HG03175 (cell line): ENCODE data around the gene BAD.
A peak's percentile ranks its signal among the peaks of the same experiment; 100 is the strongest.
"Not testable (repeated sequence)": the region's sequence is repeated elsewhere in the genome, so short reads cannot be mapped to it uniquely, and the experiment has no call there.

ENCODE experiments used
- ATAC-seq: cut with Tn5 transposase; IDR thresholded peaks from one replicate; pipeline ENCODE4 v1.9.1; 2021; ENCODE audit warnings: mild to moderate bottlenecking, moderate library complexity; ENCODE audit not compliant: unreplicated experiment

BAD gene

DNA sequence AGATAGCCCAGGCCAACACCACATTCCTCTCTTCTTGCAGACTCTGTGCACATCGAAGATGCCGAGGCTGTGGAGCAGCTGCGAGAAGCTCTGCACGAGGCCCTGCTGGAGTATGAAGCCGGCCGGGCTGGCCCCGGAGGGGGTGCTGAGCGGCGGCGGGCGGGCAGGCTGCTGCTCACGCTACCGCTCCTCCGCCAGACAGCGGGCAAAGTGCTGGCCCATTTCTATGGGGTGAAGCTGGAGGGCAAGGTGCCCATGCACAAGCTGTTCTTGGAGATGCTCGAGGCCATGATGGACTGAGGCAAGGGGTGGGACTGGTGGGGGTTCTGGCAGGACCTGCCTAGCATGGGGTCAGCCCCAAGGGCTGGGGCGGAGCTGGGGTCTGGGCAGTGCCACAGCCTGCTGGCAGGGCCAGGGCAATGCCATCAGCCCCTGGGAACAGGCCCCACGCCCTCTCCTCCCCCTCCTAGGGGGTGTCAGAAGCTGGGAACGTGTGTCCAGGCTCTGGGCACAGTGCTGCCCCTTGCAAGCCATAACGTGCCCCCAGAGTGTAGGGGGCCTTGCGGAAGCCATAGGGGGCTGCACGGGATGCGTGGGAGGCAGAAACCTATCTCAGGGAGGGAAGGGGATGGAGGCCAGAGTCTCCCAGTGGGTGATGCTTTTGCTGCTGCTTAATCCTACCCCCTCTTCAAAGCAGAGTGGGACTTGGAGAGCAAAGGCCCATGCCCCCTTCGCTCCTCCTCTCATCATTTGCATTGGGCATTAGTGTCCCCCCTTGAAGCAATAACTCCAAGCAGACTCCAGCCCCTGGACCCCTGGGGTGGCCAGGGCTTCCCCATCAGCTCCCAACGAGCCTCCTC lies 31.4 kb upstream of the BAD start:
- ATAC-seq = not testable (repeated sequence)

DNA sequence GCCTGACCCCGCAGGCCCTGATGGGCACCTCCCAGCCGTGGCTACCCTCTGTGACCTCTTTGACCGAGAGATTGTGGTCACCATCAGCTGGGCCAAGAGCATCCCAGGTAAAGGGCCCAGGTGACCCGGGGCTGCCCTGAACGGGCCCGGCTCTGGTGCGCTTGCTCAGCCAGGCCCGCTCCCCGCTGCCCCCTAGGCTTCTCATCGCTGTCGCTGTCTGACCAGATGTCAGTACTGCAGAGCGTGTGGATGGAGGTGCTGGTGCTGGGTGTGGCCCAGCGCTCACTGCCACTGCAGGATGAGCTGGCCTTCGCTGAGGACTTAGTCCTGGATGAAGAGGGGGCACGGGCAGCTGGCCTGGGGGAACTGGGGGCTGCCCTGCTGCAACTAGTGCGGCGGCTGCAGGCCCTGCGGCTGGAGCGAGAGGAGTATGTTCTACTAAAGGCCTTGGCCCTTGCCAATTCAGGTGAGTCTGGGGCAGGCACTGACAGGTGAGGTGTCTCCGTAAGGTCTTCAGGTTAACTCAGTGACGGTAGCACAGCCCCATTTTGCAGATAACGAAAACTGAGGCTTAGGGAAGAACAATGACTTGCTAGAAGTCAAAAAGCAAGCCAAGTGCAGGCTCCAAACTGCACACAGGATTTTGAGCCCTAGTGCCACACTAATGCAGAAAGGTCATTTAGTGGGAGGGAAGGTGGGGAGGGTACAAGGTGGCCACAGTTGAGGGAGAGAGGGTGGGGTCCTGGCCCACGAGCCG lies 30.5 kb upstream of the BAD start:
- ATAC-seq = no peak

DNA sequence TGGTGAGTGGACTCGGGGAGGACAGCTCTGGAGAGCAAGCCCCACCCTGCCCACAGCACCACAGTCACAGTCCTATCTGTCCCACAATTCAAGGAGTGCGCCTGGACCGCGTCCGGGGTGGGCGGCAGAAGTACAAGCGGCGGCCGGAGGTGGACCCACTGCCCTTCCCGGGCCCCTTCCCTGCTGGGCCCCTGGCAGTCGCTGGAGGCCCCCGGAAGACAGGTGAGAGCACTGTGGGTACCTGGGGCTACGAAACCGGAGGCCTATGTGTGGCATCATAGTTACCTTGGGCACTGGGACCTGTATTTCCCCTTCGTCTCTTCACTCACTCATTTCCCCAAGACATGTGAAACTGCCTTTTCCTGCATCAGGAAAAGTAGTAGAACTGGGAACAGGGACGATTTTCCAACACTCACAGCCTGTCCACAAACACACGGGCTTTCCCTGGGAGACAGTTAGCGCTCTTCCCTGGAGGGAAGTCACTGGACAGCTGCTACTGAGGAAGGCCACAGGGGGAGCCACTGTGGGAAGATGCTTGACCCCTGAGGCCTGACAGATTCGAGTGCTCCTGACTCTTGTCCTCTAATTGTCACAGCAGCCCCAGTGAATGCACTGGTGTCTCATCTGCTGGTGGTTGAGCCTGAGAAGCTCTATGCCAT lies 29.8 kb upstream of the BAD start:
- no peak for ATAC-seq

DNA sequence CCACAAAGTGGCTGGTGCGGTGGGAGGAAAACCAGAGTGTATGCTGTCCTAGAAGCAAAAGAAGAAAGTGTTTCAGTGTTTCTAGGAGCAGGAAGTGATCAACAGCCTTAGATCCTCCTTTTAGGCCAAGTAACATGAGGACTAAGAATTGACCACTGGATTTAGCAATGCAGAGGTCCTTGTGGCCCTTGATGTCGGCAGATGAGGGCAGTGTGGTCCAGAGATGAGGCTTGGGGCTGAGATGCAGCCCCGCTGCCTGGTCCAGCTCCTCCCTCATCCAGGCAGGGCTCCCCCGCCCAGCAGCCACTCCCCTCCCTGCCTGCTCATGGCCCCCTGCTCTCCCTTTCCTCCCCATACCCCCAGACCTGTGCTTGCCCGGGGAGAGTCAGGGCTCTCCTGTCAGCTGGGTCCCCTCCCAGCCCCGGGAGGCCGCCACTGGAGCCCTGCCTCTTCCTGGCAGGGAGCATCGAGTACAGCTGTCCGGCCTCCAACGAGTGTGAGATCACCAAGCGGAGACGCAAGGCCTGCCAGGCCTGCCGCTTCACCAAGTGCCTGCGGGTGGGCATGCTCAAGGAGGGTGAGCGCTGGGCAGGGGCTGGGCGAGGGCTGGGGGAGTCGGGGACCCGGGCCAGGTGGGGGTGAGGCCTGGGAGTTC lies 29.2 kb upstream of the BAD start:
- ATAC-seq = no peak

DNA sequence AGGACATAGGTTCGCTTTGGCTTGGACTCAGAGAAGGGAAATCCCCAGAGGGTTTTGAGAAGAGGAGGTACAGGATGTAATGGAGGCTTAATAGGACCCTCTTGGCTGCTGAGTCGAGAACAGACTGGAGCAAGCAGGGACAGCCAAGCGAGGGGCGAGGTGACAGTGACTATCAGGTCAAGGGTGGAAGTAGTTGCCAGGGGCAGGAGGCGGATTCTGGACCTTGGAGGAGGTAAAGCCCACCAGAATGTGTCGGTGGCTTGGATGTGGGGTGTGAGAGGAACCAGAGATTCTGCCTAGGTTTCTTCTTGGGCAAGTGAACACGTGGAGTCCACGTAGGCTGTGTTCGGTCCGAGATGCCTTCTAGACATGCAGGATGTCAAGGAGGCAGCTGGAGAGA lies 28.5 kb upstream of the BAD start:
- no peak for ATAC-seq

DNA sequence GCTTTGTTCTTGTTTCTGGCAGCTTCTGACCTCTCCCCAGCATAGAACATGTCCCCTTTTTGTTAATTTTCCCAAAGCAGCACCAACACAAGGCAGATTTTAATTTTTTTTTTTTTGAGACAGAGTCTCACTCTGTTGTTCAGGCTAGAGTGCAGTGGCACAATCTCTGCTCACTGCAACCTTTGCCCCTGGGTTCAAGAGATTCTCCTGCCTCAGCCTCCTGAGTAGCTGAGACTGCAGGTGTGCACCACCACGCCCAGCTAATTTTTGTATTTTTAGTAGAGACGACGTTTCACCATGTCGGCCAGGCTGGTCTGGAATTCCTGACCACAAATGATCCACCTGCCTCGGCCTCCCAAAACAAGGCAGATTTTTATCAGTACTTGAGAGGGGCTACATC lies 23.3 kb upstream of the BAD start:
- not testable (repeated sequence) for ATAC-seq

DNA sequence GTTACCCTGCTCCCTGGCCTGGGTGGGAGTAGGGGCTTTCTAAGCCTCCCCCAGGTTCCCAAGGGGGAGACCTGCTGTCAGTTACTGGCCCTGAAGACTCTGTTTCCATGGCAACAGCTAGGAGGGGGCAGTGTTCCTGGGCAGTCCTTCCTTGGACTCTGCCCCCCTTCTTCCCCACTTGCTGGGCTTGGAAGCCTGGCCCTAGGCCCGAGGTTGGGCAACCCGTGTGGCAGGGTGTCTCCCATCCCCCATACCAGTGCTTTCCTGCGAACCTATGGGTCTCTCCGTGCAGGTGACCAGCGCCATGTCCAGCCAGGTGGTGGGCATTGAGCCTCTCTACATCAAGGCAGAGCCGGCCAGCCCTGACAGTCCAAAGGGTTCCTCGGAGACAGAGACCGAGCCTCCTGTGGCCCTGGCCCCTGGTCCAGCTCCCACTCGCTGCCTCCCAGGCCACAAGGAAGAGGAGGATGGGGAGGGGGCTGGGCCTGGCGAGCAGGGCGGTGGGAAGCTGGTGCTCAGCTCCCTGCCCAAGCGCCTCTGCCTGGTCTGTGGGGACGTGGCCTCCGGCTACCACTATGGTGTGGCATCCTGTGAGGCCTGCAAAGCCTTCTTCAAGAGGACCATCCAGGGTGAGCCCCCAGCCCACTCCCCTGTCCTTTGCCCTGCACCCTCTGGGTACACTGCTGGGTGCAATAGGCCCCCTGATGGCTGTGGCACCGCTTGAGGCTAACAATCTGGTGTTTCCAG lies 22.6 kb upstream of the BAD start:
- ATAC-seq = no peak

DNA sequence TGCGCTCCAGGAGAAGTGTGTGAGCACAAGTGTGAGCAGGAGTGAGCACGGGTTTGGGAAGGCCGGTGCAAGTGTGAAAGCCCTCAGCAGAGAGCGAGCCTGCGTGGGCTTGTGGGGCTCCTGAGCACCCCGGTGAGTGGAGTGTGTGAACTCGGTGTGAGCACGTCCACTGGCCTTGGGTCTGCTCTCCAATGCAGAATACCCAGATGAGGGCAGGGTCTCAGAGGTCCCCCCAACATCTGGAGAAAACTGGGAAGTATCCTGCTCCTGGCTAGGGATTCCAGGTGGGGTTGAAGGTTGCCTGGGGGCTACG lies 22.1 kb upstream of the BAD start:
- ATAC-seq = no peak

DNA sequence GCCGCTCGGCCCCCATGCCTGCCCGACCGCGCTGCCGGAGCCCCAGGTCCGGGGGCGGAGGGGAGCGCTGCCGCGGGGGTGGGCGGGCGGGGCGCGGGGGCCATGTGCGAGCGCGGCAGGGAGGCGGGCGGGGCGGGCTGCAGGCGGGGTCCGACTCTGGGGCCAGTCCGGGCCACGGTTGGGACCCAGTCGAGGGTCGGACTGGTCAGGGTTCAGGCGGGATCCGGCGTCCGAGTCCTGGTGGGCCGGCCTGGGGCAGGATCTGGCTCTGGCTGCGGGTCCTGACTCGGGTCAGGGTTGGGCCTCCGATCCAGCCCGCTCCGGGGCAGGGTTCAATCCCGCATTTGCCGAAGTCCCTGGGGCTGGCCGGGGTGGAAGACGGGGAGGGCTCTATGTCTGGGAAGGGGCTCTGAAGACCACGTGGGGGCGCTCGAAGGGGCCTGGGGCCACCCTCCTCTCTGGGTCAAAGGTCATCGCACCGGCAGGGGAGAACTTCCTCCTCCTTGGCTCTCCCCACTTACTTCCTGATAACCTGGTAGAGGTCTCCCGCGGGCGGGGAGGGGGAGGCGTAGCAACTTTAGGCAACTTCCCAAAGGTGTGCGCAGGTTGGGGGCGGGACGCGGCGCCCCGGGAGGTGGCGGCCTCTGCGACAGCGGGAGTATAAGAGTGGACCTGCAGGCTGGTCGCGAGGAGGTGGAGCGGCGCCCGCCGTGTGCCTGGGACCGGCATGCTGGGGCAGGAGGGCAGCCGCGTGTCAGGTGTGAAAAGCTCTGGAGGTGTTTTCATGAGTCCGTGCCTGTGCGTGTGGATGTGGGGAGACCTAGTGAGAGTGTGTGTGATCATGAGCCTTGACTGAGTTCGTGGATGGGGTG lies 21.5 kb upstream of the BAD start:
- peak; percentile 14 for ATAC-seq

DNA sequence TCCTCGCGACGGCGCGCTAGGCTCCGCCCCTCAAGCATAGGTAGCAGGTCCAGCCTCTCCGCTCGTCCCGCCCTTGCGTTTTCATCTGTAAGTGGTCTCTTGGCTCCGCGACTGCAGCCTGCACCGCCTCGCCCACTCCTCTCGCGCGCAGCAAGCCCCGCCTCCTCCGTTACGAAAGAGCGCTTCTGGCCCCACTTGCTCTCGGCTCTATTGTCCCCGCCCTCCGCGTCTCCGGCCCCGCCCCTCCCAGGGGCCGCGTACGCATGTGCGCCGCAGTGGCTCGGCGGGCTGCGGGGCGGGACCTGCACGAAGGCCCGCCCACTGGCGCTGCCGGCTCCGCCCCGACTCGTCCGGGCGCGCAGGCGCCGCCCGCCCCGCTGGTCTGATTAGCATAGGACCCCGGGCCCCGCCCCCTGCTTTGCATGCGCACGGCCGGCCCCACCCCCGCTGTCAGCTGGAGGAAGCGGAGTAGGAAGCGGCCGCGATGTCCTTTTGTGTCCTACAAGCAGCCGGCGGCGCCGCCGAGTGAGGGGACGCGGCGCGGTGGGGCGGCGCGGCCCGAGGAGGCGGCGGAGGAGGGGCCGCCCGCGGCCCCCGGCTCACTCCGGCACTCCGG lies 20.7 kb upstream of the BAD start, which contains the start of gene ESRRA:
Gene ESRRA, plus strand, starts transcription at position 450 of the 616 bp plus-strand sequence. CDS start 1,656 bp downstream, outside the sequence.
- peak; percentile 73 for ATAC-seq

DNA sequence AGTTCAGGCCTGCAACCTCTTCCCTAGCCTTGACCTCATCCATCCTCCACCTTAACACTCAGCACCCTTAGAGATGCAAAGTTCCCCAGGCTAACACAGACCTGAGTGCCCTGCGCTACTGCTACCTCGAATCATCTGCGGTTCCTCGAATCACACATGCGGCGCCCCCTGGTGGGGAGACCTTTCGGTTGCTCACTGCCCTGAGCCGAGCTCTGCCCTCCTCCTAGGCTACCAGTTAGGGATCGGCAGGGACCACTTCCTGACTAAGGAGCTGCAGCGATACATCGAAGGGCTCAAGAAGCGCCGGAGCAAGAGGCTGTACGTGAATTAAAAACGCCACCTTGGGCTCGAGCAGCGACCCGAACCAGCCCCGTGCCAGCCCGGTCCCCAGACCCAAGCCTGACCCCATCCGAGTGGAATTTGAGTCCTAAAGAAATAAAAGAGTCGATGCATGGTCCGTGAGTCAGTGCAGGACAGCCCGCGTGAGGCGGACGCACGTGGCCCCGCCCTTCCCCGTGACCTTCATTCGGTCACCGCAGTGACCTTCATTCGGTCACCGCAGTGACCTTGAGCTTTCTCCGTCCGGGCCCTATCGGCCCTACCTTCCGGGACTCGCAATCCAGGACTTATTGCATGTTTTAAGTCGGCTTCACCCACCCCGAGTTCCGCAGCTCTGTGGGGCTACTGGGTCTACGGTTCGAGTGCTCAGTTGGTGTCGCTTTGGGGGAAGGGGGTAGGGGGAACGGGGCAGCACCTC lies 20.0 kb upstream of the BAD start:
- ATAC-seq = peak; percentile 35

DNA sequence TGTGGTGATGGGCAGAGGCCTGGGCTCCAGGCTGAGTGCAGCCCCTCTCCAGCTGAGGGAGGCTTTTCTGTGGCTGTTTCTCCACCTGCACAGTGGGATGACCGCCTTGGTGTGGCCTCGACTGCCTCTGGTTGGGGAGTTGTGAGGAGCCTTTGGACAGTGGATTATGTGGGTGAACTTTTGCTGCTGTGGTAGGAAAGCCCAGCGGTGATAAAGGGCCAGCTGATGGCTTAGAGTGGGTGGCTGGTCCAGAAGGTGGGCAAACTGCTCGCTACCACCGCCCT lies 19.5 kb upstream of the BAD start:
- ATAC-seq = no peak

DNA sequence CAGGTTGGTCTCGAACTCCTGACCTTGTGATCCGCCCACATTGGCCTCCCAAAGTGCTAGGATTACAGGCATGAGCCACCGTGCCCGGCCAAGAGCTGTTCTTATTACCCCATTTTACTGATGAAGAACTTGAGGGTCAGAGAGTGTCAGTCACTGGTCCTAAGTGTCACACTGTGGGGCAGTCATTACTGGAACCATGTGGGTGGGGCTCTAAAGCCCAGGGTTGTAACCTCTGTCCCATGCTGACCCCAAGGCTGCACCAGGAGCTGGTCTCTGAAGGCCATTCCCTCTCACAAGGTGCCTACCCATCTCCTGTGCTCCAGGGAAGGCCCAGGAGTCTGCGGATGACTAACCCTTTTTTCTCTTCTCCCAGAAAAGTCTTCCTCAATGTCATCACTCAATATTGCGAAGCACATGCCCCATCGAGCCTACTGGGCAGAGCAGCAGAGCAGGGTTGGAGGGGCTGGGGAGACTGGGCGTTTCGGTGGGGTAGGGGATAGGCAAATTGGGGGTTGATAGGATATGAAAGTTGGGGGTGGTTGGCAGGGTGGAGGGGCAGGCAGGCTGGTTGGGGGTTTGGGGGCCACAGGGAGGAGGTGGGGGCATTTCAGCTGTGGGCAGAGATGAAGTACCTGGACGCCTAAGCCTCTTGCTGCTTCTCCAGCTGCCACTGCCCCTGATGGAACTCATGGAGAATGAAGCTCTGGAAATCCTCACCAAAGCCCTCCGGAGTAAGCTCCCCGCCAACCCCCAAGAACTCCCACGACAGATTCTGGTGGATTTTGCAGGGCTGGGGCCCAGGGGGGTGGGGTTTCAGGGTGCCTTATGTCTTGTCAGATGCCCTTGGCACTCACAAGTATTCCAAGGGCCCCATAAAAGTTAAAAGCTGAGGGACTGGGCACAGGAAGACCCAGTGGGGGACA lies 18.9 kb upstream of the BAD start:
- ATAC-seq = no peak

DNA sequence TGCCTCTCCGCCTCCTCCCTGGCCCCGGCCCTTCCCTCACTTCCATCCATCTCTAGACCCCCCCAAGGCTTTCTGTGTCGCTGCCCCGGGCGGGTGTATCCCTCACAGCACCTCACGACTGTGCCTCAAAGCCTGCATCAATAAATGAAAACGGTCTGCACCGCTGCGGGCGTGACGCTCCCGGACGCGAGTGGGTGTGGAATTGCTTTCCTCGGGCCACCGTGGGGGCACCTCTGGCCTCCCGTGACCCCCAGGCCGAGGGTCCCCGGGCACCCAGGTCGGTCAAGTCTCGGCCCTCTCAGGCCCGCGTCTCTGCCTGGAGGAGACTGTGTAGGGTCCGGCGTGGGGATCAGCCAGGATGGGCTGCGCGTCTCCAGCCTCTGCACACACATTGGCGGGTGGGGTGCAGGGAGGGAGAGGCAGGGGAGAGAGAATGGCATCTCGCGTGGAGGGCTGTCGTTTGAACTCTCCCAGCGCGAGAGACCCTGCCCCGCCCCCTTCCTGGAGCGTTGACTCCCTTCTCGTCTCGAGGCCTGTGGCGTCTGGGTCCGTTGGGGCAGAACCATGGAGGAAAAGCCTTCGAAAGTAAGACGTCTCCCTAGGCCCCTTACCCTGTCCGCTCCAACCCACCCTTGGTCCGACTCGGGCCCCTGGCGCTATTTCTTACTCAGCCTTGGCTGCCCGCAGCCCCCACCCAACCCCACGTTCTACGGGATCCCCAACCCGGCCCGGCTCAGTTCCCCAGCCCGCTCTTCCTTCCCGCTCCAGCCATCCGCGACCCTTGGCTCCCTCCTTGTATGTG lies 15.6 kb upstream of the BAD start, which contains the start of gene CATSPERZ:
Gene CATSPERZ, plus strand, starts transcription at position 512 of the 802 bp plus-strand sequence. Its CDS starts 53 bp downstream, at position 565.
- ATAC-seq = no peak

DNA sequence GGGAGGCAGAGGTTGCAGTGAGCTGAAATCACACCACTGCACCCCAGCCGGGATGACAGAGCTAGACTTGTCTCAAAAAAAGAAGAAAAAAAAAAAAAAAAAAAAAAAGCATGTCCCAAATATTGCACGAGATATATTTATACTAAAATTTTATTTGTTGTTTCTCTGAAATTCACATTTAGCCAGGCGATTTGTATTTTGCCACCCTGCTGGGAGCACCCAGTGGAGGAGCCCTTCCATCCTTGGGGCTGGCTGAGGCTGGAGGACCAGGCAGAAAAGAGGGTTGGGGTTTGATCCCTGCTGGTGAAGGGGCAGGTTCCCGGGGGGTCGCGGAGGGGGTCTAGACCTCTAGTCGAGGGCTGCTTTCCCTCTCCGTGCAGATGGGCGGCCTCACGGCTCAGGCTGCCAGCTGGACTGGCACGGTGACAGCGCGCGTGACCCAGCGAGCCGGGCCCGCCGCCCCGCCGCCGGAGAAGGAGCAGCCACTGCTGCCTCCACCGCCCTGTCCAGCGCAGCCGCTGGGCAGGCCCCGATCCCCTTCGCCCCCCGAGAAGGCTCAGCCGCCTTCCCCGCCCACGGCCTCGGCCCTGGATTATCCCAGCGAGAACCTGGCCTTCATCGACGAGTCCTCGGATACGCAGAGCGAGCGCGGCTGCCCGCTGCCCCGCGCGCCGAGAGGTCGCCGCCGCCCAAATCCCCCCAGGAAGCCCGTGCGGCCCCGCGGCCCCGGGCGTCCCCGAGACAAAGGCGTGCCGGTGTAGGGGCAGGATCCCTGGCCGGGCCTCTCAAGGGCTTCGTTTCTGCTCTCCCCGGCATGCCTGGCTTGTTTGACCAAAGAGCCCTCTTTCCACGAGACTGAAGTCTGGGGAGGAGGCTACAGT lies 14.7 kb upstream of the BAD start:
- no peak for ATAC-seq
